Left lung (tissue), 10 donors: ENCODE results near the gene PHLPP1. TPM values are rescaled to one million over a fixed set of nuclear protein-coding genes. Genes with fewer than 3 reads are reported as not detected.

ENCODE experiments used
- ATAC-seq: fragments of 200-7000 bp; cut with Tn5 transposase; one replicate; pipeline ENCODE4 v1.9.1; 2020; ENCODE audit warnings: moderate library complexity
- DNase-seq, 4 donors: peaks; one replicate each; pipeline ENCODE4 v3.0.0-alpha.2; 2013 to 2020
- H3K27ac ChIP-seq, 2 donors: fragments of 200-600 bp; sonication (generic) in 1 of 2; one replicate each; pipeline versions ENCODE4 v1.5.0 to v1.8.0; 2020 to 2021
- H3K27me3 ChIP-seq, 2 donors: fragments of 200-600 bp; sonication (generic) in 1 of 2; one replicate each; pipeline versions ENCODE4 v1.5.0 to v1.8.0; 2020 to 2021
- H3K36me3 ChIP-seq, 2 donors: fragments of 200-600 bp; sonication (generic) in 1 of 2; one replicate each; pipeline versions ENCODE4 v1.5.0 to v1.8.0; 2020 to 2021
- H3K4me1 ChIP-seq, 2 donors: fragments of 200-600 bp; one replicate each; pipeline ENCODE4 v1.8.0; 2021
- H3K4me3 ChIP-seq, 2 donors: fragments of 200-600 bp; sonication (generic) in 1 of 2; one replicate each; pipeline versions ENCODE4 v1.5.0 to v1.8.0; 2020 to 2021; ENCODE audit warnings: mild to moderate bottlenecking in 1 of 2
- H3K9me3 ChIP-seq, 2 donors: fragments of 200-600 bp; sonication (generic) in 1 of 2; one replicate each; pipeline versions ENCODE4 v1.5.0 to v1.8.0; 2020 to 2021
- CTCF ChIP-seq, 2 donors: fragments of 200-600 bp; sonication (generic) in 1 of 2; IDR thresholded peaks; one replicate each; pipeline versions ENCODE4 v1.5.0 to v1.8.0; 2021; ENCODE audit warnings: antibody characterized with exemption in 2 of 2
- intact Hi-C, 2 donors: fragments of 100-400 bp; cut with DNase I; formaldehyde crosslinking; loops; one replicate each; pipeline versions ENCODE4 v1.11.2 to v1.14.2; 2022
- polyA plus RNA-seq, 6 donors: library from polyadenylated mRNA; unstranded; fragments of 120-200 nt; gene quantifications; one replicate each; pipeline ENCODE4 v1.2.1, GENCODE V29; 2013; ENCODE audit not compliant: insufficient read length in 6 of 6
- total RNA-seq, 2 donors: library from RNA; stranded (reverse); fragmentation: NEBNext Ultra II Directional; extraction: Animal tissue kit (Norgen Biotek cat#: 25700); gene quantifications; one replicate each; pipeline ENCODE4 v1.2.1, GENCODE V29; 2021
- donor health status: DM: no; HTN: yes; CAD: no.
- donor health status: DM: no; HTN: no; CAD: no.

PHLPP1 gene
- total and polyA plus RNA-seq, 8 donors, result 7.0 to 13.1 (median 11.0) TPM

- H3K4me1 ChIP-seq, result peaks cover 0 to 12% of the 10 kb centered on the region in 2 donors
- peaks cover 0 to 32% of the 10 kb centered on the region in 2 donors for H3K36me3 ChIP-seq
- DNase-seq (no peak), ATAC-seq (no peak)
- no peak for TF ChIP-seq CTCF (IDR thresholded peaks at IDR 0.05)
- H3K9me3 ChIP-seq, result no peaks in the 10 kb centered on the region
- H3K27ac ChIP-seq, result no peak overlapping the region
- intact Hi-C loops, result no loop called here
- no peaks in the 10 kb centered on the region for H3K27me3 ChIP-seq
- no peak overlapping the region for H3K4me3 ChIP-seq
Measured at GRCh38 chr18:62974388-62974787, 259.0 kb downstream of the PHLPP1 start.

- intact Hi-C loops, result no loop called here
- H3K27me3 ChIP-seq, result no peaks in the 10 kb centered on the region
- no peak for DNase-seq
Measured at GRCh38 chr18:62974928-62975675, 259.8 kb downstream of the PHLPP1 start.

GRCh38 chr18:62975785-62976184 lies 260.4 kb downstream of the PHLPP1 start:
- peaks cover 0 to 28% of the 10 kb centered on the region in 2 donors for H3K36me3 ChIP-seq
- no peak overlapping the region for H3K27ac ChIP-seq
- H3K4me1 ChIP-seq, result peaks cover 0 to 18% of the 10 kb centered on the region in 2 donors
- no peak overlapping the region for H3K4me3 ChIP-seq
- no peak for TF ChIP-seq CTCF (IDR thresholded peaks at IDR 0.05)
- DNase-seq (no peak), ATAC-seq (no peak)
- intact Hi-C loops, result no loop called here
- no peaks in the 10 kb centered on the region for H3K9me3 ChIP-seq
- H3K27me3 ChIP-seq, result no peaks in the 10 kb centered on the region

More at GRCh38 chr18:62974928-62975675, 259.8 kb downstream of the PHLPP1 start:
- no peaks in the 10 kb centered on the region for H3K9me3 ChIP-seq
- no peak overlapping the region for H3K27ac ChIP-seq
- peaks cover 0 to 32% of the 10 kb centered on the region in 2 donors for H3K36me3 ChIP-seq
- no peak for ATAC-seq
- TF ChIP-seq CTCF (IDR thresholded peaks at IDR 0.05), result no peak
- H3K4me1 ChIP-seq, result peaks cover 0 to 14% of the 10 kb centered on the region in 2 donors
- H3K4me3 ChIP-seq, result no peak overlapping the region

- Histone ChIP-seq H3K4me3 (no peak overlapping the region), H3K4me1 (peaks cover 0 to 18% of the 10 kb centered on the region in 2 donors), H3K27me3 (no peaks in the 10 kb centered on the region), H3K36me3 (peaks cover 0 to 26% of the 10 kb centered on the region in 2 donors), H3K27ac (no peak overlapping the region), H3K9me3 (no peaks in the 10 kb centered on the region)
- ATAC-seq (no peak), DNase-seq (no peak)
- no peak for TF ChIP-seq CTCF (IDR thresholded peaks at IDR 0.05)
- intact Hi-C loops, result no loop called here
Measured at GRCh38 chr18:62976227-62976626, 260.9 kb downstream of the PHLPP1 start.

- Histone ChIP-seq H3K9me3 (no peaks in the 10 kb centered on the region), H3K36me3 (peaks cover 0 to 24% of the 10 kb centered on the region in 2 donors), H3K27me3 (no peaks in the 10 kb centered on the region), H3K4me3 (no peak overlapping the region), H3K27ac (no peak overlapping the region), H3K4me1 (peaks cover 0 to 27% of the 10 kb centered on the region in 2 donors)
- intact Hi-C loops, result no loop called here
- DNase-seq (no peak), ATAC-seq (no peak)
- TF ChIP-seq CTCF (IDR thresholded peaks at IDR 0.05), result no peak
Measured at GRCh38 chr18:62977512-62977911, 262.2 kb downstream of the PHLPP1 start.
